ENCODE measurements around the gene NMRAL1.

Gene NMRAL1

DNA sequence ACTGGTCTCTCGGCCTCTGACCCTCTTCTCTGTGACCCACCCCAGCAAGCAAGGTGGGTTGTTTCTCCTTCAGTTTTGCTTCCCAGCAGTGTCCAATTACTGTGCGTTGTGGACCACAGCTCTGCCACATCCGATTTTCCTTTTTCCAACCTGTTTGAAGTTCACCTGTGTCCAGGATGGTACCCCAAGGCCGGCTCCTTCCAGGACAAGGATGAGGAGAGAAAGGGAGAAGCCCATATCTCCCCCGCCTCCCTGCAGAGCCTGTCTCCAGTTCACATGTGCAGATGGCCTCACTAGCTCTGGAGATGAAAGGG lies 13.5 kb downstream of the NMRAL1 start:
- TF ChIP-seq, protein P1, sequence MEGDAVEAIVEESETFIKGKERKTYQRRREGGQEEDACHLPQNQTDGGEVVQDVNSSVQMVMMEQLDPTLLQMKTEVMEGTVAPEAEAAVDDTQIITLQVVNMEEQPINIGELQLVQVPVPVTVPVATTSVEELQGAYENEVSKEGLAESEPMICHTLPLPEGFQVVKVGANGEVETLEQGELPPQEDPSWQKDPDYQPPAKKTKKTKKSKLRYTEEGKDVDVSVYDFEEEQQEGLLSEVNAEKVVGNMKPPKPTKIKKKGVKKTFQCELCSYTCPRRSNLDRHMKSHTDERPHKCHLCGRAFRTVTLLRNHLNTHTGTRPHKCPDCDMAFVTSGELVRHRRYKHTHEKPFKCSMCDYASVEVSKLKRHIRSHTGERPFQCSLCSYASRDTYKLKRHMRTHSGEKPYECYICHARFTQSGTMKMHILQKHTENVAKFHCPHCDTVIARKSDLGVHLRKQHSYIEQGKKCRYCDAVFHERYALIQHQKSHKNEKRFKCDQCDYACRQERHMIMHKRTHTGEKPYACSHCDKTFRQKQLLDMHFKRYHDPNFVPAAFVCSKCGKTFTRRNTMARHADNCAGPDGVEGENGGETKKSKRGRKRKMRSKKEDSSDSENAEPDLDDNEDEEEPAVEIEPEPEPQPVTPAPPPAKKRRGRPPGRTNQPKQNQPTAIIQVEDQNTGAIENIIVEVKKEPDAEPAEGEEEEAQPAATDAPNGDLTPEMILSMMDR (IDR thresholded peaks at IDR 0.05; ENCODE audit: insufficient read depth, low read length, poor library complexity, severe bottlenecking), result no peak
- no peak for TF ChIP-seq EZH2phosphoT487 (conservative IDR thresholded peaks at IDR 0.05; ENCODE audit: low read length)
- no peak overlapping the region for H3K27ac ChIP-seq (ENCODE audit: low read depth, low read length)
- no peaks in the 10 kb centered on the region for H3K79me2 ChIP-seq (ENCODE audit: insufficient read depth, low read length)
- no peaks in the 10 kb centered on the region for H4K20me1 ChIP-seq (ENCODE audit: low read depth, low read length)
- no peak overlapping the region for H3K4me3 ChIP-seq (ENCODE audit: insufficient read depth, low read length, poor library complexity, severe bottlenecking)
- no peaks in the 10 kb centered on the region for H3K9me3 ChIP-seq (ENCODE audit: insufficient read depth, low read length)
- H3K9me2 ChIP-seq (replicated peaks; ENCODE audit: insufficient read depth, low read length), result no peaks in the 10 kb centered on the region
- H3F3A ChIP-seq (ENCODE audit: insufficient read depth), result peaks cover 16% of the 10 kb centered on the region
- H2AFZ ChIP-seq (ENCODE audit: low read depth, low read length, severe bottlenecking), result no peak overlapping the region
- H3K36me3 ChIP-seq (ENCODE audit: low read length), result peaks cover 9% of the 10 kb centered on the region; the same call in 1 of the 2 replicates
- H3K4me2 ChIP-seq (ENCODE audit: low read depth, low read length, poor library complexity, severe bottlenecking), result no peak overlapping the region
- no peak overlapping the region for H3K9ac ChIP-seq (ENCODE audit: low read length)
- no peaks in the 10 kb centered on the region for H3K27me3 ChIP-seq (ENCODE audit: low read length)

DNA sequence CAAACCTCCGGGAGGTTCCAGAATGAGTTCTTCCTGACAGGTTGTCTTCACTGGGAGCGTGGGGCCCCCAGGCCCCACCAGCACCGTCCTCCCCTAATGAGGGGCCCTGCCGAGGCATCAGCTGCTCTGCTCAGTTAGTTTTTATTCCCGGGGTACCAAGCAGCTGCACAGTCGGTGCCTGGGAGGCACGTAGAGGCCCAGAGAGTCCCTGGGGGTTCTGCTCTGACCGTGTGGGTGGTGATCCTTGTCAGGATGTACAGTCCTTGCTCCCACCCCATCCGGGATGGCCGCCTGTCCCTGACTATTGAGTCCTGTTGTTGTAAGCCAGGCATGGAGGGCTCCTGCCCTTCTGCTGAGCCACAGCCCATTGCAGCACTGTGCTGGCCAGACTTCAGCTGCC lies 18.5 kb downstream of the NMRAL1 start:
- H4K20me1 ChIP-seq (ENCODE audit: low read depth, low read length), result no peaks in the 10 kb centered on the region

DNA sequence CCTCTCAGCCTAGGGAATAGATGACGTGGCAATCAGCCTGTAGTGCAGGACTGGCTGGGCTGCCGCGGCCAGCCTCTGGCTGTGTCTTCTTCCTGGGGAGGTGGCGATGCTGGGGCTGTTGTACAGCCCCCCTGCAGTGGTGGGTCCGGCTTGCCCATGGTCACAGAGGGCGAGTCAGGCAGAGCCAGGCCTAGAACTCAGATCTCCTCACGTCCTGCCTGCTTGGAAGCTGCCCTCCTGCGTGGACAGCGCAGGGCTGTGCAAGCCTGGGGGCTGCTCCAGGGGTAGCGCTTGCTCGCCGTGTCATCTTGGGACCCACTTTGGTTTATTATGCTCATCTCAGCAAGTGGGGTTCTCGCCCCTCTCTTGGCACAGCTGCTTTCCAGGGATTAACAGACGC lies 19.3 kb downstream of the NMRAL1 start:
- Histone ChIP-seq H2AFZ (ENCODE audit: low read depth, low read length, severe bottlenecking) (no peak overlapping the region), H3K9me2 (replicated peaks; ENCODE audit: insufficient read depth, low read length) (no peaks in the 10 kb centered on the region), H3K36me3 (ENCODE audit: low read length) (peaks cover 7% of the 10 kb centered on the region; the same call in 1 of the 2 replicates), H3K4me3 (ENCODE audit: insufficient read depth, low read length, poor library complexity, severe bottlenecking) (no peak overlapping the region), H3K79me2 (ENCODE audit: insufficient read depth, low read length) (no peaks in the 10 kb centered on the region), H3F3A (ENCODE audit: insufficient read depth) (peaks cover 12% of the 10 kb centered on the region), H3K9me3 (ENCODE audit: insufficient read depth, low read length) (no peaks in the 10 kb centered on the region), H3K27ac (ENCODE audit: low read depth, low read length) (no peak overlapping the region), H3K4me2 (ENCODE audit: low read depth, low read length, poor library complexity, severe bottlenecking) (no peak overlapping the region), H3K27me3 (ENCODE audit: low read length) (no peaks in the 10 kb centered on the region), H4K20me1 (ENCODE audit: low read depth, low read length) (no peaks in the 10 kb centered on the region), H3K9ac (ENCODE audit: low read length) (no peak overlapping the region)
- TF ChIP-seq, protein P1 (IDR thresholded peaks at IDR 0.05; ENCODE audit: insufficient read depth, low read length, poor library complexity, severe bottlenecking), result no peak
- no peak for TF ChIP-seq EZH2phosphoT487 (conservative IDR thresholded peaks at IDR 0.05; ENCODE audit: low read length)

More for the DNA sequence above, 18.5 kb downstream of the NMRAL1 start:
- Histone ChIP-seq H3K9me3 (ENCODE audit: insufficient read depth, low read length) (no peaks in the 10 kb centered on the region), H2AFZ (ENCODE audit: low read depth, low read length, severe bottlenecking) (no peak overlapping the region), H3K4me3 (ENCODE audit: insufficient read depth, low read length, poor library complexity, severe bottlenecking) (no peak overlapping the region), H3K36me3 (ENCODE audit: low read length) (peaks cover 9% of the 10 kb centered on the region; the same call in 1 of the 2 replicates), H3K4me2 (ENCODE audit: low read depth, low read length, poor library complexity, severe bottlenecking) (no peak overlapping the region), H3K79me2 (ENCODE audit: insufficient read depth, low read length) (no peaks in the 10 kb centered on the region), H3K27ac (ENCODE audit: low read depth, low read length) (no peak overlapping the region), H3K27me3 (ENCODE audit: low read length) (no peaks in the 10 kb centered on the region), H3K9me2 (replicated peaks; ENCODE audit: insufficient read depth, low read length) (no peaks in the 10 kb centered on the region), H3F3A (ENCODE audit: insufficient read depth) (peaks cover 14% of the 10 kb centered on the region), H3K9ac (ENCODE audit: low read length) (no peak overlapping the region)
- TF ChIP-seq, protein P1 (IDR thresholded peaks at IDR 0.05; ENCODE audit: insufficient read depth, low read length, poor library complexity, severe bottlenecking), result no peak
- TF ChIP-seq EZH2phosphoT487 (conservative IDR thresholded peaks at IDR 0.05; ENCODE audit: low read length), result no peak

Measured in SU-DHL-6 (cell line).